ENCODE measurements around the gene PCGF1. TPM values are rescaled to one million over a fixed set of nuclear protein-coding genes. Genes with fewer than 3 reads are reported as not detected.

PCGF1 gene
- total RNA-seq, 1 donor from 2014 or later: 31.2 TPM

- intact Hi-C loops (cut with micrococcal nuclease): loop anchor here (10.0 kb wide), 2 partner anchors 153 to 333 kb away; partner anchors contain the start of genes HK2 and SEMA4F
Measured at GRCh38 chr2:74501335-74502071, 6.0 kb downstream of the PCGF1 start.

GRCh38 chr2:74500578-74500946, 6.9 kb downstream of the PCGF1 start:
- intact Hi-C loops (cut with micrococcal nuclease): loop anchor here (10.0 kb wide), 2 partner anchors 154 to 334 kb away; partner anchors contain the start of genes HK2 and SEMA4F

DNA sequence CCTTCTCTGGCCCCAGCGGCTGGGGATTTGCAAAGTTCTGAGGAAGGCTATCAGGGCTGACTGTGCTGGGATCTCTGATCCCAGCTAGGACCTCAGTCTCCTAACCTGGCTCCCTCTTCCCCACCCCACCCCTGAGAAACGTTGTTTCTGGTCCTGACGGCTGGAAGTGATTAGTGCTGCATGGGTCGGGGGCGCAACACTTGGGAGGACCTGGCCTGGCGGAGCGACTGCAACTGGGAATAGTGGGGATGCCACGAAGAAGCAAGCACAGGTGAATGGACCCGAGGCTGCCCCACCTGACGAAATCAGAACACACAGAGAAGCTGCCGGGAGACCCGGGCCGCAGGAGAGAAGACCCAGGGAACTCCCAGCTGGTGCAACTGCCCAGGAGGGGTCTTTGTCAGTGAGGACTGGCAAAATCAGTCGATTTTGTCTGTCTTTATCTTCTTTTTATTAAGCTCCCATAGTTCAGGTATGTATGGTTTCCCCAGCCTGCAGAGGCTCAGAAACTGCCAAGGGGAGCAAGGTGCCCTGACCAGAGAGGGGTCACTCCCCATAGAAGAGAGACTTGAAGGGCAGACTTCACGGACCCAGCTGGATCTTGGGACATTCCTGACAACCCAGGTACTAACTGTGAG, 7.4 kb downstream of the PCGF1 start:
- intact Hi-C loops (cut with micrococcal nuclease): loop anchor here (1.0 to 10.0 kb wide), 6 partner anchors 7 to 335 kb away; partner anchors contain the start of genes CCDC142, HK2, PCGF1 and SEMA4F

DNA sequence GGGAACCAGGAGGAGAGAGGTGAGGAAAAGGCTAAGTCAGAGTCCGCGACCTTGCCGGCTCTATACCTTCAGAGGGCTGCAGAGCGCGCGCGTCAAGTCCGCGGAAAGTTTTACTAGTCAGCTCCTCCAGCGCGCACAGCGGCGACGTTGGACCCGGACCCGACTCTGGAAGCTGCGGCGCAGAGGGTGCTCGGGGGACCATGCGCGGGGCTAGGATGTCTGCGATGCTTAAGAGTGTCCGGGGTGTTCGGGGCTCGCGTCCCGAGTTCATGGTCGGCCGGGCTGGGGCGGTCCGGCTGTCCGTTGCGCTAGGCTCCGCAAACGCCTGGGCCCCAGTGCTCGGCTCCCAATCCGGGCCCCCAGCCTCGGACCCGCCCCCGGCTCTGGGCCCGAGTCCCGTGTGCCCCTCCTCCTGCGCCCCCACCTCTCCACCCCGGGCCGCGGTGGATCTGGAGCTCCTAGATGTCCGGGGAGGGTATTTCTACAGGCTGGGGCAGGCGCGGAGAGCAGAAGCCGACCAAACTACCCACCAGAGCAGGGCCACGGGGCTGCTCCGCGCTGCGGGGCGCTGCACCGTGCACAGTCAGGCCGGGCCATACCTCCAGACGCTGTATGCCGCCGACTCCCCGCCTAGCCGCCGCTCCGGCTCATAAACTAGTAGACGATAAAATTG, 8.1 kb downstream of the PCGF1 start, which contains the start of gene LBX2:
TSS of gene LBX2 (minus strand) at position 337 of the 673 bp plus-strand sequence. CDS start at position 271, 66 bp downstream.
- intact Hi-C loops (cut with micrococcal nuclease): loop anchor here (1.0 to 5.0 kb wide), 4 partner anchors 8 to 33 kb away; partner anchors contain the start of genes CCDC142, PCGF1, TLX2 and TTC31

- intact Hi-C loops (cut with micrococcal nuclease): loop anchor here (1.0 to 5.0 kb wide), 4 partner anchors 9 to 34 kb away; partner anchors contain the start of genes CCDC142, PCGF1, TLX2 and TTC31
Measured at GRCh38 chr2:74498500-74499266, 8.8 kb downstream of the PCGF1 start.

DNA sequence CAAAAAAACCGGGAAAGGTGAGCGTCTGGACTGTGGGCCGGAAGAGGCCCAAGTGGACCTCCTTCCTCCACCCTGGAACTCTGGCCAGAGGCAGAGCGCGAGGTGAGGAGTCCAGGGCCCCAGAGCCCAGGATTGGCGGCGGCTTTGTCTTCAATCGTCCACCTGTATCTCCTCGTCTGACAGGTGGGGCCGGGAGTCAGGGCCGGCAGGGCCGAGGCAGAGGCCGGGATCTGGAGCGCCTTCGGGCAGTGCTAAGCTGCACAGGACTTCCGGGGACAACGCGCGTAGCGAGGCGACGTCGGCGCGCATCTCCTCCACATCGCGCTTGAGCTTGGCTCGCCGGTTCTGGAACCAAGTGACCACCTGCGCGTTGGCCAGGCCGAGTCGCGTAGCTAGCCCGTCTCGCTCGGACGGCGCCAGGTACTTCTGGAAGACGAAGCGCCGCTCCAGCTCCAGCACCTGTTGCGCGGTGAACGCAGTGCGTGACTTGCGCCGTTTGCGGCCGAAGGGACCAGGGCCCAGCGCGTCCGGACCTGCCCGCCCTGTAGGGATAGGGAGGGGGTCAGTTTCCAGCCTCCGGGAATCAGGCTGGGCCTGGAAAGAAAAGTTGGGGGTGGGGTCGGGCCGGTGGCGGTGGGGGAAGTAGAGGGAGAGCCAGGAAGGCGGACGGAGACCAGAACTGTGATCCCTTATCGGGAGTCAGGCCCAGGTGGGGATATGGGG, 9.6 kb downstream of the PCGF1 start:
- intact Hi-C loops (cut with micrococcal nuclease): loop anchor here (2.0 to 5.0 kb wide), 3 partner anchors 15 to 34 kb away; partner anchors contain the start of genes CCDC142, TLX2 and TTC31

DNA sequence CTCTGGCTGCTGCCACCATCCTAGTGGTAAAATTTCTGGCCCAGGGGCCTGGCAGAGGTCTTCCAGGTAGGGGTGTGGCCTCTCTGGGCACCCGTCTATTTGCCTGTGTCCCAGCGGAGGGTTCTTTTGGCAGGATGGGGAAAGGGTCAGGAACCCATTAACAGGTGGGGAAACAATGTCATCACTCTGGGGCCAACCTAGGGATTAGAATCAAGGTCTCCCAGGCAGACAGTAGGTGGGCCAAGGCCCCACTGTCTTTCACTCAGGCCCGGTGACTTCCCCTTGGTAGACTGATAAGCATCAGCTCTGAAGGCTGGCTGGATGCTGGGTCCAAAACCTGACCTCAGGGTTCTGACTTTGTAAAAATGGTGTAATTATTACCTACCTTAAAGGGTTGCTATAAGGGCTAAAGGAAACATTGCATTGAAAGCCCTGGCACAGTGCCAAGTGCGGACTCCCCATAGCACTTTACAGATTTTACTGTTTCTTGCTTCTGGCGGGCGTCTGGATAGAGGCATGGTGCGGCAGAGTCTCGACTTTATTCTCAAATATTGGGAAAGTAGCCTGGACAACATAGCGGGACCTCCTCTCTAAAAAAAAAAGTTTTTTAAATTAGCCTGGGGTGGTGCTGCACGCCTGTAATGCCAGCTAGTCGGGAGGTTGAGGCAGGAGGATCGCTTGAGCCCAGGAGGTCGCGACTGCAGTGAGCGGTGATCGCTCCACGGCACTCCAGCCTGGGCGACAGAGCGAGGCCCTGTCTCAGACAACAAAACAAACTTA, 10.3 kb downstream of the PCGF1 start:
- intact Hi-C loops (cut with micrococcal nuclease): loop anchor here (5.0 kb wide), 1 partner anchor 35 kb away; no protein-coding TSS in a partner anchor

DNA sequence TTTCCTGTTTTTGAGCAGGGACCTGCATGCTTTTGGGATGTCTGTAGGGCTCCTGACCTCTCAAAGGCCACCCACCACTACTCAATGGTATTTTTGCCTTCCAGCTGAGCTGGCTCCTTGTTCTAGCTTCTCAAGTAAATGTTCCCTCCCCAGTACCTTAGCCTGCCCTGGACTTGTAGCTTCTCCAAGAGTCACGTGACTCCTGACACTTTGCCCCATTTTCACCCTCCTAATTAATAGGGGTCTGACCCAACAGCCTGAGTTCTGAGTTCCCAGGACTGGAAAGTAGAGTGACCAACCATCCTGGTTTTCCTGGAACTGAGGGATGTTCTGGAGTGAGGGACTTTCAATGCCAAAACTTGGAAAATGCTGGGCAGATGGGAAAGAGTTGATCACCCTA, 12.1 kb downstream of the PCGF1 start:
- intact Hi-C loops (cut with micrococcal nuclease): loop anchor here (5.0 kb wide), 1 partner anchor 37 kb away; no protein-coding TSS in a partner anchor

DNA sequence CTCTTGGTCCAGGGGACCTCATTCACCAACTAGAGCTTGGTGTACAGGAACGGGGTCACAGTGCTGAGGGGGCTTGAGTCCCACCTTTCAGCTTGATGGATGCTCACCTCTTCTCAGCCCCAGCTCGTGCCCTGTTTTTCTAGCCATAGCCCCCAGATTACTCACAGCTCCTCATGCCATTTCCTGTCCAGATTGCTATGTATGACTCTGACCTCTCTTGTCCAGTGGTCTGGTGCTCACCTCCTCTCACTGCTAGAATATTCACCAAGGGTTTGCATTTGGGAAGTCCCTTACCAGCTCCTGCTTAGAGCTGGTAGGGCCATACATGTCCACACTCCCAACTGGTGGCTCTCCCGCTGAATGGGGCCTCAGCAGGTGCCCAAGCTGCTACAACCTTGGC, 13.9 kb downstream of the PCGF1 start:
- intact Hi-C loops (cut with micrococcal nuclease): no loop called here

DNA sequence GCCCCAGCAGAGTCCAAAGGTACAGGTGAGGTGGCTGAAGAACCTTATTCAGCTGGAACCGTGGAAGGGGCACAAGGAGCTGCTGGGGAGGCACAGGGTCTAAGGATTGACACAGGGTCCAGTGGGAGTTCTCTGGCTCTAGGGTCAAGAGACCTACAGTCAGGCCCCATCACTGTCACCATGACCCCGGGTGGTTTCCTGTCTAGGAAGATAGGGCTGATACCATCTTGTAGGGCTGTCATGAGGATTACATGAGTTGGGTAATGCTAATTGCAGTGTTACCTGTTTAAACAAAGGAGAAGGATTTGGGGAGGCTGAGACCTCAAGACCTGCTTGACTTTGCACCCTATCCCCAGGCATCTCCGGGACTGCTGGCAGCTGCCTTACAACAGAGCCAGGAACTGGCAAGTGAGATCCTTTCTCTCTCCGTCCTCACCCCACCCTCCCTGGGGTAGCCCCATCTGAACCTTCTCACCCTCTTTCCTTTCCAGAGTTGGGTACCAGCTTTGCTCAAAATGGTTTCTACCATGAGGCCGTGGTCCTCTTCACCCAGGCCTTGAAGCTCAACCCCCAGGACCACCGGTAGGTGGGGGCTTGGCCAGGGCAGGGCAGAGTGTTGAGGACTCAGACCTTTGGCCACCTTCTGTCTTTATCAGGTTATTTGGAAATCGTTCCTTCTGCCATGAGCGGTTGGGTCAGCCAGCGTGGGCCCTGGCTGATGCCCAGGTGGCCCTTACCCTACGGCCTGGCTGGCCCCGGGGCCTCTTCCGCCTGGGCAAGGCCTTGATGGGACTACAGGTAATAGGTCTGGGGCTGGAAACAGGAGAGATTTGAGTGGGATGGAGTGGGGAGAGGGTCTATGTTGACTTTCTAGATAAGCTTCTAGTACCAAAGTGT, 15.6 kb downstream of the PCGF1 start:
- intact Hi-C loops (cut with micrococcal nuclease): no loop called here

GRCh38 chr2:74489906-74490305, 17.6 kb downstream of the PCGF1 start:
- intact Hi-C loops (cut with micrococcal nuclease): no loop called here

GRCh38 chr2:74488643-74489481, 18.6 kb downstream of the PCGF1 start:
- intact Hi-C loops (cut with micrococcal nuclease): no loop called here

DNA sequence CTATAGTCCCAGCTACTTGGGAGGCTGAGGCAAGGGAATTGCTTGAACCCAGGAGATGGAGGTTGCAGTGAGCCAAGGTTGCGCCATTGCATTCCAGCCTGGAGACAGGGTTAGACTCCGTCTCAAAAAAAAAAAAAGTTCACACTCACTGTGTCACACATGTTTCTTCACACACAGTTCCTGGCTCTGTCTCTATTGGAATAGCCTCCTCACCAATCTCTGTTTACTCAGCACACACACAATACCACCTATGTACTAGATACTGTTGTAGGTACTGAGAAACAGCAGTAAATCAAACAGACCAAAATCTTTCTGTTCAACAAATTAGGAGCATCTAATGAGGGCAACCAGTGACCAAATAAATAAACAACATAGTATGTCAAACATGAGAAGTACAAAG, 21.4 kb downstream of the PCGF1 start:
- intact Hi-C loops (cut with micrococcal nuclease): no loop called here

DNA sequence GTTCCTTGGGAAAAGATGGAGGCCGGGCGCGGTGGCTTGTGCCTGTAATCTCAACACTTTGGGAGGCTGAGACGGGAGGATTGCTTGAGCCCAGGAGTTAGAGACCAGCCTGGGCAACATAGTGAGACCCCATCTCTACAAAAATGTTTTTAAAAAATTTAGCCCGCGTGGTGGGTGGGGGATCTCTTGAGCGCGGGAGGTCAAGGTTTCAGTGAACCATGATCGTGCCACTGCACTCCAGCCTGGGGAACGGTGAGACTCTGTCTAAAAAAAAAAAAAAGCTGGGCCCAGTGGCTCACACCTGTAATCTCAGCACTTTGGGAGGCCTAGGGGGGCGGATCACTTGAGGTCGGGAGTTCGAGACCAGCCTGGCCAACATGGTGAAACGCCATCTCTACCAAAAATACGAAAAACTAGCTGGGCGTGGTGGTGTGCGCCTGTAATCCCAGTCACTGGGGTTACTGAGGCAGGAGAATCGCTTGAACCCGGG, 23.8 kb downstream of the PCGF1 start:
- intact Hi-C loops (cut with micrococcal nuclease): loop anchor here (1.0 to 2.0 kb wide), 7 partner anchors 15 to 104 kb away; partner anchors contain the start of genes AUP1, C2orf81, DOK1 and HTRA2

GRCh38 chr2:74482801-74483674, 24.5 kb downstream of the PCGF1 start, which contains the start of the genes CCDC142 and TTC31:
Gene CCDC142, minus strand, starts transcription at chr2:74482998. Its CDS starts 161 bp downstream, at chr2:74482837.
Gene TTC31, plus strand, starts transcription at chr2:74483081. Its CDS starts 15 bp downstream, at chr2:74483096.
- intact Hi-C loops (cut with micrococcal nuclease): loop anchor here (1.0 to 2.0 kb wide), 8 partner anchors 11 to 104 kb away; partner anchors contain the start of genes AUP1, C2orf81, DOK1 and HTRA2
